SK-N-MC (cell line): ENCODE measurements around the gene MFNG.

Experiments
- DNase-seq: peaks from one replicate; pipeline ENCODE4 v3.0.0-alpha.2; 2011; ENCODE audit warnings: low read depth, low spot score
- H3K27ac ChIP-seq: fragments of 200-600 bp; sonication (generic); 2 replicates; pipeline ENCODE4 v1.5.1; 2016; ENCODE audit warnings: mixed run types
- H3K36me3 ChIP-seq: fragments of 200-600 bp; sonication (generic); 2 replicates; pipeline ENCODE4 v1.6.1; 2017; ENCODE audit warnings: antibody characterized with exemption, low read length, mixed read lengths; ENCODE audit not compliant: insufficient read depth
- H3K4me3 ChIP-seq: fragments of 200-600 bp; sonication (generic); 2 replicates; pipeline ENCODE4 v1.5.1; 2016
- H3K9ac ChIP-seq: fragments of 200-600 bp; sonication (generic); 2 replicates; pipeline ENCODE4 v1.8.0; 2017; ENCODE audit warnings: mixed run types, mixed read lengths; ENCODE audit not compliant: insufficient read length
- H3K9me3 ChIP-seq: fragments of 200-600 bp; sonication (generic); 2 replicates; pipeline ENCODE4 v1.6.1; 2017; ENCODE audit warnings: low read depth, mild to moderate bottlenecking, antibody characterized with exemption, low read length, moderate library complexity, mixed read lengths
- EZH2 ChIP-seq: fragments of 200-600 bp; sonication (generic); IDR thresholded peaks from one replicate; pipeline ENCODE4 v1.6.1; 2017; ENCODE audit warnings: antibody characterized with exemption
- FOXP2 ChIP-seq: optimal IDR thresholded peaks from 2 replicates; pipeline ENCODE3; 2011; ENCODE audit warnings: mild to moderate bottlenecking, moderate library complexity; ENCODE audit not compliant: insufficient read depth; ENCODE audit errors: extremely low read length, control extremely low read depth
- POLR2AphosphoS5 ChIP-seq: IDR thresholded peaks from 2 replicates; pipeline ENCODE4 v1.6.1; 2012; ENCODE audit warnings: mild to moderate bottlenecking, low read depth, low read length, borderline replicate concordance

MFNG gene

DNA sequence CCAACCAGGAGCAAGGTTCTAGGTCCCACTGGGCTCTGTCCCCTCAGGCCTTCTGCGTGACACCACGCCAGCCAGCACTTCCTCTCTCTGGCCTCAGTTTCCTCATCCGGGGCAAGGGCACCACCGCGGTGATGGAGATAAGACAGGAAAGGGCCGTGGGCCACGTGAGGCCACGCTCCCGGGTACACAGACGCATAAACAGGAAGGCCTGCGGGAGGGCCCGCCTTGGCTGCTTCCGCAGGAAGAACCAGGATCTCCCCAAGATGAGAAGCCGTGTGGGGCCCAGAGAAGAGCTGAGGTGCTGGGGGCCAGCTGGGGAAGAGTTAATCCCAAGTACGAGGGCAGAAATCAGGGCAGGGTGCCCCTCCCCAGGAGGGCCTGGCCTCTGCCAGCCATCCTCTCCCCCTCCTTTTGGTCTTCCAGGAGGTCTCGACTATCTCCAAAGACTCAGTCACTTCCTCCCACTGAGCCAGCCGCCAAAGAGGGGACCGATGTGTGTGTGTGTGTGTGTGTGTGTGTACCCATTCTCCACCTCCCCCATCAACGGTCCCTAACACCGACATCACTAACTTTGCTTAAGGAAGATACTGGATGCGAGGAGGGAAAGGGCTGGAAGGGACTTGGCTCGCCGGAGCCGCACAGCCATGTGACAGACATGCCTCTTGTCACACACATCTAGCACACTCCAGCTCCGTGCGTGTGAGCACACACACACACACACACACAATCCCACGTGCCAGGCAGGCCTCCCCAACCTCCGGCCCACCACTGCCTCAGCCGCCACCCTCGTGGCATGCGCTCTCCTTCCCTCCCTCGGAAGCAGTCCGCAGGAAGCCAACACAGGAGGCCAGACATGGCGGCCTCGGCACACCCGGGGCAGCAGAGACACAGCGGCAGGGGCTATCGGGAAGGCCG lies 1.4 kb downstream of the MFNG start:
- H3K4me3 ChIP-seq, result no peak overlapping the region
- no peaks in the 10 kb centered on the region for H3K36me3 ChIP-seq

DNA sequence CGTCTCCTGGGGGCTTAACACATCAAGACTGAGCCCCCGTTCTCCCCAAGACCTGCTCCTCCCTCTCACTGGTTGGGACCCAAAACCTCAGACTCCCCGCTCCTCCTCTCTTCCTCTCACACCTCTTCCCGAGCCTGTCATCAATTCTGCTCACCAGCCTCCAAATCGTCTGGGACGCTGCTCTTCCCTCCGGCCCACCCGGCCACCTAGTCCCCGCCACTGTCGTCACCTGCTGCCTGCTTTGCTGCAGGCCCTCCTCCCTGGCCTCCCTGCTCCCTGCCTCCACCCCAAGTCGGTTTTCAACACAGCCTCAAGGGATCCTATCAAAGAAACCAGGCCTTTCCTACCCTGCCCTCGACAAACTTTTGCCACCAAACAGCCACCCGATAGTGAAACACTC lies 3.1 kb downstream of the MFNG start:
- TF ChIP-seq POLR2AphosphoS5, result no peak
- TF ChIP-seq FOXP2, result no peak
- H3K36me3 ChIP-seq, result no peaks in the 10 kb centered on the region
- no peak overlapping the region for H3K4me3 ChIP-seq
- H3K9me3 ChIP-seq, result no peaks in the 10 kb centered on the region
- no peak overlapping the region for H3K9ac ChIP-seq
- no peak for DNase-seq
- H3K27ac ChIP-seq, result no peak overlapping the region

More for the DNA sequence above, 1.4 kb downstream of the MFNG start:
- H3K9me3 ChIP-seq, result no peaks in the 10 kb centered on the region
- no peak overlapping the region for H3K27ac ChIP-seq
- no peak overlapping the region for H3K9ac ChIP-seq
- TF ChIP-seq EZH2 (no peak), FOXP2 (no peak), POLR2AphosphoS5 (no peak)
- no peak for DNase-seq

DNA sequence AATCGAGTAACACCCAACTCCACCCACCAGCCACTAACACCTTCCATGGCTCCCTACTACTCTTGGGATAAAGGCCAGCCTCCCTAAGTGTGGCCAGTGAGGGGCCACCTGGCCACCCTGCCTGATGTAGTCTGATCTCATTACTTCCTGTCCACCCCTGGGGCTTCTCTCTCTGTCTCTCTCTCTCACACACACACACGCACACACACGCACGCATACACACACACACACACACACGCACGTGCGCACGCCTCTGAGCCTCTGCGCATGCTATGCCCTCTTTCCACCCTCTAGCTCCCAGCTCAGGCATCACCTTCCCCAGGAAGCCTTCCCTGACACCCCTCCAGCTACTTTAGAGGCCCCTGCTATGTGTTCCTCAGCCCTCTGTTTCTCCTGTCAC lies 3.9 kb downstream of the MFNG start:
- Histone ChIP-seq H3K36me3 (no peaks in the 10 kb centered on the region), H3K9me3 (no peaks in the 10 kb centered on the region), H3K27ac (no peak overlapping the region), H3K9ac (no peak overlapping the region), H3K4me3 (no peak overlapping the region)
- TF ChIP-seq POLR2AphosphoS5 (no peak), EZH2 (no peak), FOXP2 (no peak)
- no peak for DNase-seq

DNA sequence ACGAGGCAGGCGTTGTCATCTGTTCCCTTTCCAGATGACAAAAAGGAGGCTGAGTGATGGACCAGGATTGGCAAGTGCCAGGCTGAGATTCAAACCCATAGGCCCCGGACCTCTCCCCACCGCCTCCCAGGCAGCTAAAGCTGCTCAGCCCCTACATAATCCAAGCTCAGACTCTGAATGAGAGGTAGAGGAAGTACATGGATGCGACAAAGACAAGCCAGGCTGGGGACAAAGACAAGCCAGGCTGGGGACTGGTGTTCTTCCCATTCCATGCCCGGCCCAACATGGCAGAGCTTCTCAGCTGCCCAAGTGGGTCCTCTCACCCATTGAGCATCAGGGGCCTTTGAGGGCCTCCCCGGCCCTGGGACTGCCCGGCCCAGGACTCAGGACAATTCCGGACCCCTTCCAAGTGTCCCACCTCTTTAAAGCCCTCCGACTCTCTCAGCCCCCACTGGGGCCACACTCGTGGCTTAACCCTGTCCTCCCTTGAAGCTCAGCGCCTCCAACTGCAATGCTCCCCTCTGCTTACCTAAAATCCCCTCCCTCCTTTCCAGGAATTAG lies 4.8 kb downstream of the MFNG start:
- Histone ChIP-seq H3K9me3 (no peaks in the 10 kb centered on the region), H3K36me3 (no peaks in the 10 kb centered on the region), H3K9ac (no peak overlapping the region), H3K27ac (no peak overlapping the region), H3K4me3 (no peak overlapping the region)
- DNase-seq, result no peak
- TF ChIP-seq EZH2 (no peak), FOXP2 (no peak), POLR2AphosphoS5 (no peak)

DNA sequence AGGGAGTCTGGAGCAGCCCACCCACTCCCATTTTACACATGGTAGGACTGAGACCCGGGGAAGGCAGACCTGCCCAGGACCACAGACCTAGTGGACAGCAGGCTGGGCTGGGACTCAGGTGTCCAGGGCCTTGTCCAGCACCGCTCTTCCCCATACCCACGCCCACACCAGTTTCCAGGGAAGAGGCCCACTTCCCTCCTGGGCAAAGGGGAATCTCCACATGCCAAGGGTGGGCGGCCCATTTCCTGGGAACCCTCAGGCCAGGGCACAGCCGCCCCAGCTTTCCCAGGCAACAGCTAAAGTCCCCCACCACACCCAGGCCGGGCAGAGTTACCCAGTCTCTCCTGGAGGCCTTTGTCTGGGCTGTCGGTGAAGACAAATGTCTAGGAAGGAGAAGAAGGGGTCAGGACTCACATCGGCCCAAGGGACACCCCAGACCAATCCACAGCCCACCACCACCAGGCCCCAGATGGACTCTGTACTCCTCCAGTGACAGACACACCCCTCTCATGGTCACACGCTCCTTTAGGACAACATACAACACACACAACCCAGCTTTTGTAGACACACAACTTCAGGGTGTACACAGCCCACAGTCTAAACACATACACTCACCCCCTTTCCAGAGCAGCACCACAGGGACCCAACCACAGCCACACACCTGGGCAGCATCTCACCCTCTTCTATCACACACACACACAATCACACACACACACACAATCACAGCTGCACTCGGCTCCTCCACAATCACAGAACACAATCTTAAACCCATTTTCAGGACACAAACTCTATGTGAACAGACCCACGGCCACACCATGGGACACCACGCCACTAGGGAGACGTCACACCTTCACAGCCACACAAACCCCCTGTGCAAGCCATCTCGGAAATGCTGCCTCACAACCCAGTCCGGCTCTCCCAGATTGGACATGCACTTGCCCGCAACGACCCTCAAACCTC lies 5.5 kb downstream of the MFNG start:
- Histone ChIP-seq H3K9ac (no peak overlapping the region), H3K4me3 (no peak overlapping the region), H3K9me3 (no peaks in the 10 kb centered on the region), H3K36me3 (no peaks in the 10 kb centered on the region), H3K27ac (no peak overlapping the region)
- DNase-seq, result no peak
- no peak for TF ChIP-seq POLR2AphosphoS5
- no peak for TF ChIP-seq FOXP2
- no peak for TF ChIP-seq EZH2

DNA sequence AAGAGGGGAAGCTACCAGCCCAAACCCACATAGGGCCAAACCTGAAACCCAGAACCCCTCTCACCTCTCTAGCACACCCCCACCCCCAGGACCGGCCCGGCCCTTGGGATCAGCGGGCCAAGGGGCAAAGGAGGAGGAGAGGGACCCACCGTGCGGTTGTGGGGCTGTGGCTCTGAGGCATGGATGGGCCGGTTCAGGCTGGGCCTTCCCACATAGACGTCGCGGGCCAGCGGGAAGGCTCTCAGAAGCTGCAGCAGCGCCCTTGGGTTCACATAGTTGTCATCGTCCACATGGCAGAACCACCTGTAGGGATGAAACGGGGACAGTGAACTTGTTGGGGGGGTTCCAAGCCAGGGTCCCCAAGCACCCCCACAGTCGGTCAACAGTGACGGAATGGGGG lies 7.0 kb downstream of the MFNG start:
- Histone ChIP-seq H3K9me3 (no peaks in the 10 kb centered on the region), H3K36me3 (no peaks in the 10 kb centered on the region), H3K4me3 (no peak overlapping the region), H3K27ac (no peak overlapping the region), H3K9ac (no peak overlapping the region)
- TF ChIP-seq POLR2AphosphoS5 (no peak), EZH2 (no peak), FOXP2 (no peak)
- no peak for DNase-seq

DNA sequence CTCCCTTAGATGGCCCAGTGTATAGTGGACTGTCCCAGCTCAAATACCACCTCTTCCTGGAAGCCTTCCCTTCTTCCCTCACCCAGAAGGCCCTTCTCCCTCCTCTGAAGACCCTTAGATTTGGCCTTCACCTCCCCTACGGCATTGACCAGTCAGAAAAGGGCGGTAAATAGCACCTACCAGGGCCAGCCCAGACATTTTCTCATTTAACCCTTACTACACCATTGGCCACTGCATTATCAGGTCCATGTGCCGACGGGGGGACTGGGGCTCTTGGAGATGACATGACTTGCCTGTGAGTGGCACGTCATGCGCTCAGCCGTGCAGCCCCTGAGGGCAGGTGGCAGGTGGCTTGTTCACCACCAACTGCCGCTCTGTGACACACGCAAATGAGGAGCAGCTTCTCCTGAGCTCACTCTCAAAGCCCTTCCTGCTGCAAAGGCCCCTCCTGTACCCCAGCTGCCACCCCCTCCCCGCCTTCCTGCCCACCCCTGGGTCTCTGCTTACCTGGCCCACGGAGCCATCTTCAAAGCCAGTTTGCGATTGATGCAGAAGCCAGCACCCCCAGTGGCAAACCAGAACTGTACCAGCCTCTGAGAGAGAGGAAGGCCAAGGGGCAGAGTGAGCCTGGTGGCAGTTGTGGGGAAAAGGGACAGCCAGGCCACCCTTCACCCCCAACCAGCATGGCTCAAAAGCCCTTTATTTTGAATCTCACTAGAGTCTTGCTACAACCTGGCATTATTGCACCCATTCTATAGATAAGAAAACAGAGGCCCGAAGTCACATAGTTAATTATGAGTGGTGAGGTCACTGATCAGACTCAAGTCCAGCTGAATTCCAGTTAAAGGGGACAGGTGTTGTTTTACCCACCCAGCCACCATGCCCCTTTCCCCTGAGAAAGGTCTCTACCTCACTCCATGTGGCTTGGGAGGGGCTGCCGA lies 9.5 kb downstream of the MFNG start:
- no peak for TF ChIP-seq POLR2AphosphoS5
- TF ChIP-seq EZH2, result no peak
- TF ChIP-seq FOXP2, result no peak
- Histone ChIP-seq H3K9ac (no peak overlapping the region), H3K36me3 (no peaks in the 10 kb centered on the region), H3K4me3 (no peak overlapping the region), H3K9me3 (no peaks in the 10 kb centered on the region), H3K27ac (no peak overlapping the region)
- DNase-seq, result no peak
